ENCODE measurements around the gene SWI5.

DNA sequence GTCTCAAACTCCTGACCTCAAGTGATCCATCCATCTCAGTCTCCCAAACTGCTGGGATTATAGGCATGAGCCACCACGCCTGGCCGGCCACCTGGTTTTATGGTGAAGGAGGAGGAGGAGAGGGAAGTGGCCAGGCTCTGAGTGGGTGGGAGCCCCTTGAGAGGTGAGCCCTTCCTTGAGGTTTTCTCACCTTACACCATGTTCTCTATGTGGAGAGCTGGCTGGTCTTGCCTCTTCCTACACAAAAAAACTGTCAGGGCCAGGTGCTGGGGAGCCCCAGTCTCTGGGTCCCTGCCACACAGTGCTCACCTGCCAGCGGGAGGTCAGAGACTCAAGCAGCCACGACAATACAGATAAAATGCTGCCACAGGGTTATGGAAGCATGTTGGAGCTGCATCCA, 18.1 kb downstream of the SWI5 start:
- TF ChIP-seq EZH2 (IDR thresholded peaks at IDR 0.05; ENCODE audit: insufficient read depth, poor library complexity, severe bottlenecking): no peak
- TF ChIP-seq EZH2phosphoT487 (IDR thresholded peaks at IDR 0.05; ENCODE audit: insufficient read depth, low read depth): no peak
